Activated CD4-positive, CD25-positive, alpha-beta regulatory T cell (primary cell): ENCODE results near the gene IL21.
"Not testable (repeated sequence)": the region's sequence is repeated elsewhere in the genome, so short reads cannot be mapped to it uniquely, and the experiment has no call there.

Experiments used
- DNase-seq, 4 experiments: peaks; one replicate each; lab custom pipeline; 2025; lab: John Stamatoyannopoulos, UW

The IL21 gene

GRCh38 chr4:122621016-122621507 is at the start of gene IL21:
Gene IL21, minus strand, starts transcription at chr4:122621066. Its CDS starts 55 bp downstream, at chr4:122621011.
- DNase-seq: no peak

GRCh38 chr4:122669911-122670738 is 49.3 kb upstream of the IL21 start:
- DNase-seq: no peak

- no peak for DNase-seq
Observed at GRCh38 chr4:122668241-122668640, 47.4 kb upstream of the IL21 start.

GRCh38 chr4:122666527-122667245 is 45.8 kb upstream of the IL21 start:
- DNase-seq: no peak

- DNase-seq: no peak
Observed at GRCh38 chr4:122665161-122665929, 44.5 kb upstream of the IL21 start.

- no peak for DNase-seq
Observed at GRCh38 chr4:122663814-122664610, 43.1 kb upstream of the IL21 start.

GRCh38 chr4:122663291-122663690 is 42.4 kb upstream of the IL21 start:
- no peak for DNase-seq

- no peak for DNase-seq
Observed at GRCh38 chr4:122662701-122663100, 41.8 kb upstream of the IL21 start.

- DNase-seq: no peak
Observed at GRCh38 chr4:122661176-122662160, 40.6 kb upstream of the IL21 start.

GRCh38 chr4:122658818-122659295 is 38.0 kb upstream of the IL21 start:
- no peak for DNase-seq

GRCh38 chr4:122658377-122658776 is 37.5 kb upstream of the IL21 start:
- no peak for DNase-seq

- no peak for DNase-seq
Observed at GRCh38 chr4:122657553-122657952, 36.7 kb upstream of the IL21 start.

- DNase-seq: not testable (repeated sequence)
Observed at GRCh38 chr4:122656583-122656982, 35.7 kb upstream of the IL21 start.

GRCh38 chr4:122652379-122652778 is 31.5 kb upstream of the IL21 start:
- no peak for DNase-seq

GRCh38 chr4:122650148-122650547 is 29.3 kb upstream of the IL21 start:
- no peak for DNase-seq

- no peak for DNase-seq
Observed at GRCh38 chr4:122647656-122648055, 26.8 kb upstream of the IL21 start.

- no peak for DNase-seq
Observed at GRCh38 chr4:122643257-122643656, 22.4 kb upstream of the IL21 start.

- DNase-seq: no peak
Observed at GRCh38 chr4:122639181-122639580, 18.3 kb upstream of the IL21 start.

GRCh38 chr4:122636697-122637096 is 15.8 kb upstream of the IL21 start:
- DNase-seq: no peak

GRCh38 chr4:122635205-122635604 is 14.3 kb upstream of the IL21 start:
- no peak for DNase-seq
